Natural killer cell (primary cell): Measurements from ENCODE around the gene HELLS. TPM values are rescaled to one million over a fixed set of nuclear protein-coding genes. Genes with fewer than 3 reads are reported as not detected.
"Not testable (repeated sequence)": the region's sequence is repeated elsewhere in the genome, so short reads cannot be mapped to it uniquely, and the experiment has no call there.

Experiments
- ATAC-seq, 3 donors: fragments of 150-1000 bp in 2 of 3; fragments of 200-7000 bp in 1 of 3; cut with Tn5 transposase; 1 replicate in 1 of 3; 2 replicates in 2 of 3; pipeline ENCODE4 v1.10.0; 2021; ENCODE audit warnings: mild to moderate bottlenecking in 2 of 3, moderate library complexity in 2 of 3
- DNase-seq, 2 donors: peaks; one replicate each; pipeline versions ENCODE4 v3.0.0 to v3.0.0-alpha.2; 2013 to 2021; ENCODE audit warnings: mixed read lengths in 1 of 2
- H3K27ac ChIP-seq: one replicate; pipeline ENCODE4 v1.5.1; 2013; ENCODE audit warnings: mild to moderate bottlenecking, low read length
- H3K27me3 ChIP-seq: one replicate; pipeline ENCODE4 v1.6.1; 2013; ENCODE audit warnings: low read length; ENCODE audit not compliant: control insufficient read depth, insufficient read depth
- H3K36me3 ChIP-seq: one replicate; pipeline ENCODE4 v1.6.1; 2013; ENCODE audit warnings: low read length; ENCODE audit not compliant: control insufficient read depth, insufficient read depth
- H3K4me1 ChIP-seq: one replicate; pipeline ENCODE4 v1.6.1; 2013; ENCODE audit warnings: low read length; ENCODE audit not compliant: control insufficient read depth, insufficient read depth
- H3K4me3 ChIP-seq: one replicate; pipeline ENCODE4 v1.5.1; 2013; ENCODE audit warnings: low read length
- H3K9me3 ChIP-seq: one replicate; pipeline ENCODE4 v1.6.1; 2013; ENCODE audit warnings: low read length; ENCODE audit not compliant: control insufficient read depth, insufficient read depth
- H3K27ac Mint-ChIP-seq, 2 donors: one replicate each; pipeline ENCODE4 v1.8.0; 2022; ENCODE audit warnings: mild to moderate bottlenecking in 2 of 2, mixed read lengths in 2 of 2, moderate library complexity in 1 of 2
- H3K27me3 Mint-ChIP-seq, 2 donors: one replicate each; pipeline ENCODE4 v1.8.0; 2022; ENCODE audit warnings: low read depth in 2 of 2, mixed read lengths in 2 of 2
- H3K36me3 Mint-ChIP-seq: one replicate; pipeline ENCODE4 v1.8.0; 2022; ENCODE audit warnings: mixed read lengths
- H3K4me1 Mint-ChIP-seq, 2 donors: one replicate each; pipeline ENCODE4 v1.8.0; 2022; ENCODE audit warnings: mixed read lengths in 2 of 2
- H3K4me3 Mint-ChIP-seq: one replicate; pipeline ENCODE4 v1.8.0; 2022; ENCODE audit warnings: mild to moderate bottlenecking, moderate library complexity, mixed read lengths
- H3K9me3 Mint-ChIP-seq, 2 donors: one replicate each; pipeline ENCODE4 v1.8.0; 2022; ENCODE audit warnings: mixed read lengths in 2 of 2
- WGBS: methylation state at CpG from one replicate; pipeline ENCODE4 v1.1.7; 2013; ENCODE audit warnings: missing lambda C conversion rate; ENCODE audit not compliant: insufficient coverage; 5-methylcytosine and 5-hydroxymethylcytosine counted together
- intact Hi-C: fragments of 100-400 bp; cut with micrococcal nuclease; formaldehyde crosslinking; loops from one replicate; pipeline ENCODE4 v1.14.2; 2022
- total RNA-seq, 4 donors: library from RNA; stranded (reverse); fragments of 120-200 nt in 1 of 4; gene quantifications; one replicate each; pipeline versions ENCODE4 v1.2.3 to v1.2.4, GENCODE V29; 2013 to 2022
- TF ChIP-seq, protein P1 (sequence below): fragments of 200-600 bp; IDR thresholded peaks from one replicate; pipeline ENCODE4 v1.8.0; 2022; ENCODE audit warnings: antibody characterized with exemption

The HELLS gene
- total RNA-seq, 3 donors from 2014 or later (not counting 1 experiment from before 2014, with no cell fraction given): 9.4 to 10.4 (median 10.2) TPM

DNA sequence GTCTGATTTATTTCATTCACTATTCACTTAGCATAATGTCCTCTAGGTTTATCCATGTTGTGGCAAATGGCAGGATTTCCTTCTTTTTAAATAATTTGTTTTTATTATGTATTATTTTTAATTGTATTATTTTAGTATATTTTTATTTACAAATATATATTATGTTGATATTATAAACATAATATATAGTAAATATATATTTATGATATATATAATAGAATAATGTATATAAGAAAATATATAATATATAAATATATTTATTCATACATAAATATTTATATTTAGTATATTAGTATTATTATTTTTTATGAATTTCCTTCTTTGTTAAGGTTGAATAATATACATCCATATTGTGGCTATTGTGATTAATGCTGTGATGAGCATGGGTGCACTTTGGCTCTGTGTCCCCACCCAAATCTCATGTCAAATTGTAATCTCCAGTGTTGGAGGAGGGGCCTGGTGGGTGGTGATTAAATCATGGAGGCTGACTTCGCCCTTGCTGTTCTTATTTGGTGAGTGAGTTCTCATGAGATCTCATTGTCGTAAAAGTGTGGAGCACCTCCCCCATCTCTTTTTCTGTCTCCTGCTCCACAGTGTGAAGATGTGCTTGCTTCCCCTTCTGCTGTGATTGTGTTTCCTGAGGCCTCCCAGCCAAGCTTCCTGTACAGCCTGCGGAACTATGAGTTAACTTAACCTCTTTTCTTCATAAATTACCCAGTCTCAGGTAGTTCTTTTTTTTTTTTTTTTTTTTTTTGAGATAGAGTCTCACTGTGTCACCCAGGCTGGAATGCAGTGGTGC, 85.7 kb downstream of the HELLS start:
- Histone ChIP-seq H3K4me3 (no peak overlapping the region), H3K9me3 (peaks cover 5% of the 10 kb centered on the region), H3K4me1 (no peaks in the 10 kb centered on the region), H3K27me3 (no peaks in the 10 kb centered on the region), H3K36me3 (no peaks in the 10 kb centered on the region), H3K27ac (no peak overlapping the region)
- H3K4me1 Mint-ChIP-seq: no peaks in the 10 kb centered on the region
- DNase-seq (no peak), ATAC-seq (no peak)
- no peak overlapping the region for H3K27ac Mint-ChIP-seq
- peaks cover 0 to 2% of the 10 kb centered on the region in 2 donors for H3K9me3 Mint-ChIP-seq
- H3K4me3 Mint-ChIP-seq: no peak overlapping the region
- peaks cover 0 to 3% of the 10 kb centered on the region in 2 donors for H3K27me3 Mint-ChIP-seq
- intact Hi-C loops: no loop called here
- 10% methylated on average over 1 of the region's 3 CpGs for WGBS
- no peaks in the 10 kb centered on the region for H3K36me3 Mint-ChIP-seq
- TF ChIP-seq, protein P1, sequence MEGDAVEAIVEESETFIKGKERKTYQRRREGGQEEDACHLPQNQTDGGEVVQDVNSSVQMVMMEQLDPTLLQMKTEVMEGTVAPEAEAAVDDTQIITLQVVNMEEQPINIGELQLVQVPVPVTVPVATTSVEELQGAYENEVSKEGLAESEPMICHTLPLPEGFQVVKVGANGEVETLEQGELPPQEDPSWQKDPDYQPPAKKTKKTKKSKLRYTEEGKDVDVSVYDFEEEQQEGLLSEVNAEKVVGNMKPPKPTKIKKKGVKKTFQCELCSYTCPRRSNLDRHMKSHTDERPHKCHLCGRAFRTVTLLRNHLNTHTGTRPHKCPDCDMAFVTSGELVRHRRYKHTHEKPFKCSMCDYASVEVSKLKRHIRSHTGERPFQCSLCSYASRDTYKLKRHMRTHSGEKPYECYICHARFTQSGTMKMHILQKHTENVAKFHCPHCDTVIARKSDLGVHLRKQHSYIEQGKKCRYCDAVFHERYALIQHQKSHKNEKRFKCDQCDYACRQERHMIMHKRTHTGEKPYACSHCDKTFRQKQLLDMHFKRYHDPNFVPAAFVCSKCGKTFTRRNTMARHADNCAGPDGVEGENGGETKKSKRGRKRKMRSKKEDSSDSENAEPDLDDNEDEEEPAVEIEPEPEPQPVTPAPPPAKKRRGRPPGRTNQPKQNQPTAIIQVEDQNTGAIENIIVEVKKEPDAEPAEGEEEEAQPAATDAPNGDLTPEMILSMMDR: no peak

DNA sequence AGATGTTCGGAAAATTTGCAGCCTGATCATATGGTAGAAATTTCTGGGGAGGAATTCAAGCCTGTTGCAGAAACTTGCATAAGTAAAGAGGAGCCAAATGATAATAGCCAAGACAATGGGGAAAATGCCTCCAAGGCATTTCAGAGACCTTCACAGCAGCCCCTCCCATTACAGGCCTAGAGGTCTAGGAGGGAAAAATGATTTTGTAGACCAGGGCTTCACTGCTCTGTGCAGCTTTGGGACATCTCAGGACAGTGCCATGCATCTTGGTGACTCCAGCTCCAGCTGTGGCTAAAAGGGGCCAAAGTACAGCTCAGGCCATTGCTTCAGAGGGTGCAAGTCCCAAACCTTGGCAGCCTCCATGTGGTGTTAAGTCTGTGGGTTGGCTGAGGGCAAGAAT, 87.4 kb downstream of the HELLS start:
- Histone ChIP-seq H3K9me3 (peaks cover 5% of the 10 kb centered on the region), H3K4me3 (no peak overlapping the region), H3K4me1 (no peaks in the 10 kb centered on the region), H3K36me3 (no peaks in the 10 kb centered on the region), H3K27me3 (no peaks in the 10 kb centered on the region), H3K27ac (no peak overlapping the region)
- H3K36me3 Mint-ChIP-seq: no peaks in the 10 kb centered on the region
- H3K4me1 Mint-ChIP-seq: no peaks in the 10 kb centered on the region
- WGBS: 89% methylated on average over 1 of the region's 1 CpG
- DNase-seq: no peak
- no peak overlapping the region for H3K27ac Mint-ChIP-seq
- peaks cover 0 to 3% of the 10 kb centered on the region in 2 donors for H3K27me3 Mint-ChIP-seq
- peaks cover 4 to 6% of the 10 kb centered on the region in 2 donors for H3K9me3 Mint-ChIP-seq
- TF ChIP-seq, protein P1: no peak
- no peak overlapping the region for H3K4me3 Mint-ChIP-seq
- no peak for ATAC-seq
- intact Hi-C loops: no loop called here

DNA sequence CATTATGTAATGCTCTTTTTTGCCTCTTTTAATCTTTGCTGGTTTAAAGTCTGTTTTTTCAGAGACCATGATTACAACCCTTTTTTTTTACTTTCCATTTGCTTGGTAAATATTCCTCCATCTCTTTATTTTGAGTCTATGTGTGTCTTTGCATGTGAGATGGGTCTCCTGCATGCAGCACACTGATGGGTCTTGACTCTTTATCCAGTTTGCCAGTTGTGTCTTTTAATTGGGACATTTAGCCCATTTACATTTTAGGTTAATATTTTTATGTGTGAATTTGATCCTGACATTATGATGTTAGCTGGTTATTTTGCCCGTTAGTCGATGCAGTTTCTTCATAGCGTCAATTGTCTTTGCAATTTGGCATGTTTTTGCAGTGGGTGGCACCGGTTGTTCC, 92.5 kb downstream of the HELLS start:
- H3K4me3 Mint-ChIP-seq, DNase-seq, H3K27me3 Mint-ChIP-seq, H3K4me3 ChIP-seq, H3K4me1 ChIP-seq, H3K27ac Mint-ChIP-seq, H3K27ac ChIP-seq, H3K36me3 Mint-ChIP-seq, H3K36me3 ChIP-seq, H3K9me3 ChIP-seq, ATAC-seq, intact Hi-C loops, H3K4me1 Mint-ChIP-seq, H3K27me3 ChIP-seq: not testable (repeated sequence)
- H3K9me3 Mint-ChIP-seq: peaks cover 5 to 13% of the 10 kb centered on the region in 2 donors
- 95% methylated on average over 4 of the region's 4 CpGs for WGBS

DNA sequence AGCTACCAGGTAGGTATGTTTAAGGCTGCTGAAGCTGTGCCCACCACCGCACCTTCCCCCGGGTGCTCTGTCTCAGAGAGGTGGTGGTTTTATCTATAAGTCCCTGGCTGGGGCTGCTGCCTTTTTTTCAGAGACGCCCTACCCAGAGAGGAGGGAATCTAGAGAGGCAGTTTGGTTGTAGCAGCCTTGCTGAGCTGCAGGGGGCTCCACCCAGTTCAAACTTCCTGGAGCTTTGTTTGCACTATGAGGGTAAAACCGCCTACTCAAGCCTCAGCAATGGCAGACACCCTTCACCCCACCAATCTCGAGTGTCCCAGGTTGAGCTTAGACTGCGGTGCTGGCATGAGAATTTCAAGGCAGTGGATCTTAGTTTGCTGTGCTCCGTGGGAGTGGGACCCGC, 94.3 kb downstream of the HELLS start:
- Mint-ChIP-seq H3K4me3 (no peak overlapping the region), H3K27ac (no peak overlapping the region), H3K4me1 (no peaks in the 10 kb centered on the region), H3K27me3 (no peaks in the 10 kb centered on the region), H3K9me3 (peaks cover 4 to 13% of the 10 kb centered on the region in 2 donors), H3K36me3 (no peaks in the 10 kb centered on the region)
- H3K4me1 ChIP-seq: no peaks in the 10 kb centered on the region
- ATAC-seq: no peak
- WGBS: 92% methylated on average over 8 of the region's 8 CpGs
- no peaks in the 10 kb centered on the region for H3K27me3 ChIP-seq
- DNase-seq: no peak
- H3K4me3 ChIP-seq: no peak overlapping the region
- TF ChIP-seq, protein P1: no peak
- H3K27ac ChIP-seq: no peak overlapping the region
- H3K9me3 ChIP-seq: peaks cover 3% of the 10 kb centered on the region
- intact Hi-C loops: no loop called here
- H3K36me3 ChIP-seq: no peaks in the 10 kb centered on the region
